MM.1S (cell line): ENCODE measurements around the gene TAS2R40.

Experiments
- EZH2 ChIP-seq: fragments of 300-600 bp; sonication (generic); optimal IDR thresholded peaks from 2 replicates; pipeline ENCODE3; 2017; ENCODE audit warnings: low read depth, mild to moderate bottlenecking, antibody characterized with exemption, low read length, mixed read lengths
- TF ChIP-seq, protein P1 (sequence below): fragments of 300-600 bp; sonication (generic); IDR thresholded peaks from 2 replicates; pipeline ENCODE4 v1.5.1; 2016; ENCODE audit warnings: antibody characterized with exemption, low read length, mixed read lengths

DNA sequence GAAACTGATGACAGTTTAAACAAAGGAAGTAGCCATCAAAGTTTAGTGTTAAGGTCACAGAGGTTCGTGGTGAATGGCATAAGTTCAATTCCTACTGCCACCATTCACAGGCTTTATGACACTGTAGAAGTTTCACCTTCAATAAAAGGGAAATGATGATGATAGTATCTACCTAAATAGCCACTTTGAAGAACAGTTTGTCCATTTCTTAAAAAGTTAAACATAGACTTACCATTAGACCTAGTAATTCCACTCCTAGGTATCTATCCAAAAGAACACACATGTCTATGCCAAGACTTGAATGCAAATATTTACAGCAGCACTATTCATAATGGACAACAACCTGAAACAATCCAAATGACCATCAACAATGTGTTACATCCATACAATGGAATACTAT, 22.5 kb downstream of the TAS2R40 start:
- TF ChIP-seq EZH2 = no peak
- TF ChIP-seq, protein P1, sequence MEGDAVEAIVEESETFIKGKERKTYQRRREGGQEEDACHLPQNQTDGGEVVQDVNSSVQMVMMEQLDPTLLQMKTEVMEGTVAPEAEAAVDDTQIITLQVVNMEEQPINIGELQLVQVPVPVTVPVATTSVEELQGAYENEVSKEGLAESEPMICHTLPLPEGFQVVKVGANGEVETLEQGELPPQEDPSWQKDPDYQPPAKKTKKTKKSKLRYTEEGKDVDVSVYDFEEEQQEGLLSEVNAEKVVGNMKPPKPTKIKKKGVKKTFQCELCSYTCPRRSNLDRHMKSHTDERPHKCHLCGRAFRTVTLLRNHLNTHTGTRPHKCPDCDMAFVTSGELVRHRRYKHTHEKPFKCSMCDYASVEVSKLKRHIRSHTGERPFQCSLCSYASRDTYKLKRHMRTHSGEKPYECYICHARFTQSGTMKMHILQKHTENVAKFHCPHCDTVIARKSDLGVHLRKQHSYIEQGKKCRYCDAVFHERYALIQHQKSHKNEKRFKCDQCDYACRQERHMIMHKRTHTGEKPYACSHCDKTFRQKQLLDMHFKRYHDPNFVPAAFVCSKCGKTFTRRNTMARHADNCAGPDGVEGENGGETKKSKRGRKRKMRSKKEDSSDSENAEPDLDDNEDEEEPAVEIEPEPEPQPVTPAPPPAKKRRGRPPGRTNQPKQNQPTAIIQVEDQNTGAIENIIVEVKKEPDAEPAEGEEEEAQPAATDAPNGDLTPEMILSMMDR = no peak
